GM18502 (cell line): ENCODE results near the gene TP73.

Source experiments
- ATAC-seq: cut with Tn5 transposase; IDR thresholded peaks from one replicate; pipeline ENCODE4 v1.9.1; 2021; ENCODE audit warnings: mild to moderate bottlenecking; ENCODE audit not compliant: unreplicated experiment, poor library complexity

Gene TP73

GRCh38 chr1:3749512-3749911 is 97.2 kb downstream of the TP73 start:
- no peak for ATAC-seq

- no peak for ATAC-seq
Measured at GRCh38 chr1:3750741-3751140, 98.4 kb downstream of the TP73 start.

- ATAC-seq, result no peak
Measured at GRCh38 chr1:3752400-3752945, 100.2 kb downstream of the TP73 start, which contains the start of gene CCDC27. Gene CCDC27 (plus strand): TSS chr1:3752450. CDS start chr1:3752482, 32 bp downstream.

- no peak for ATAC-seq
Measured at GRCh38 chr1:3753656-3754454, 101.5 kb downstream of the TP73 start.

- no peak for ATAC-seq
Measured at GRCh38 chr1:3756394-3756793, 104.1 kb downstream of the TP73 start.

GRCh38 chr1:3759164-3759563 is 106.8 kb downstream of the TP73 start:
- ATAC-seq, result no peak

- no peak for ATAC-seq
Measured at GRCh38 chr1:3759796-3760195, 107.5 kb downstream of the TP73 start.

- ATAC-seq, result no peak
Measured at GRCh38 chr1:3761296-3762010, 109.1 kb downstream of the TP73 start.

GRCh38 chr1:3762151-3762872 is 110.0 kb downstream of the TP73 start:
- no peak for ATAC-seq

- ATAC-seq, result no peak
Measured at GRCh38 chr1:3762873-3763228, 110.5 kb downstream of the TP73 start.

- ATAC-seq, result no peak
Measured at GRCh38 chr1:3763351-3764125, 111.2 kb downstream of the TP73 start.

- ATAC-seq, result no peak
Measured at GRCh38 chr1:3767328-3767925, 115.1 kb downstream of the TP73 start.

- no peak for ATAC-seq
Measured at GRCh38 chr1:3768811-3769390, 116.6 kb downstream of the TP73 start.

GRCh38 chr1:3770047-3770765 is 117.9 kb downstream of the TP73 start:
- no peak for ATAC-seq

GRCh38 chr1:3771108-3772026 is 119.1 kb downstream of the TP73 start:
- ATAC-seq, result no peak

- peak; percentile 61 for ATAC-seq
Measured at GRCh38 chr1:3772027-3772714, 119.9 kb downstream of the TP73 start.
